Amygdala (tissue), 56 donors: ENCODE measurements around the gene IRAK1.

Experiments used
- DNase-seq, 56 donors: peaks; one replicate each; lab custom pipeline; 2025; lab: John Stamatoyannopoulos, UW

Gene IRAK1

DNA sequence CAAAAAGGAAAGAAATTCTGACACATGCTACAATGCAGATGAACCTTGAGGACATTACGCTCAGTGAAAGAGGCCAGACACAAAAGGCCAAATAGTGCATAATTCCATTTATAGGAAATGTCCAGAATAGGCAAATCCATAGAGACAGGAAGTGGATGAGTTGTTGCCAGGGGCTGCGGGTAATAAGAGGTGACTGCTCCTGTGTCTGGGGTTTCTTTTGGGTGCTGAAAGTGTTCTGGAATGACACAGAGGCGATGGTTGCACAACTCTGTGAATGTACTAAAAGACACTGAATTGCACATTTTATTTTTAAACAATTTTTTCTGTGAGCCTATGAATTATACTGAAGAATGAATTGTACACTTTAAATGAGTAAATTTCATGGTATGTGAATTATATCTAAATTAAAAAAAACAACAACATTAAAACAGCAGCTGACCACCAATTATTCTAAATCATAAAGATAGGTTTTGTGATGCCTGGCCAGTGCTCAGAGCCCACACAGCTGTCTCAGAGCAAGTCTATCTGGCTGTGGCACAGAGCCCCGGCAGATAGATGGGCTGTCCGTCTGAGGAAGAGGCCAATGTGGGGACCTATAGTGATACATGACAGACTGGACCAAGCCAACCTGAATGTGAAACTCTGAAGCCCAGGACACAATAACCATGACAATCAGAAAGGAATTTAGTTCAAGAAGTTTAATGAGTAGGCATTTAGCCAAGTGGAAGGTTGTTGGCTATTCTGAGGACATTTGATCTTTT lies 23.5 kb upstream of the IRAK1 start:
- DNase-seq = no peak

GRCh38 chrX:154040863-154041262 lies 21.2 kb upstream of the IRAK1 start:
- DNase-seq = no peak

- DNase-seq = no peak
These were observed 20.6 kb upstream of the IRAK1 start for GRCh38 chrX:154040307-154040756.

DNA sequence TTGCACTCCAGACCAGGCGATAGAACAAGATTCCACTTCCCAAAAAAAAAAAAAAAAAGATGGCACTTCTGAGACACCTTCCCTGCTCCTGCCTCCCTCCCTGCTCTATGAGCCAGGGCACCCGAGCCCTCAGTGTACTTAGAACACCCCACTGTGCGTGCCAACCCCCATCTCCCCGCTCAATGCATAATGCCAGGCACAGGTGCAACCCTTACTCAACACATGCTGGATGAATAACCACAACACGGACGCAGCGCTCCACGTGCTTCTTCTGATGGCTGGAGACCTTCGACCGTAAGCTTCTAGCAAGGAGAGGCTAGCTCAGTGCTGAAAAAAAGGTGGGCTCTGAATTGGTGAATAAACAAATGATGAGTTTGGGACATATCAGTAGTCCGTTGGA lies 19.9 kb upstream of the IRAK1 start:
- DNase-seq = no peak

DNA sequence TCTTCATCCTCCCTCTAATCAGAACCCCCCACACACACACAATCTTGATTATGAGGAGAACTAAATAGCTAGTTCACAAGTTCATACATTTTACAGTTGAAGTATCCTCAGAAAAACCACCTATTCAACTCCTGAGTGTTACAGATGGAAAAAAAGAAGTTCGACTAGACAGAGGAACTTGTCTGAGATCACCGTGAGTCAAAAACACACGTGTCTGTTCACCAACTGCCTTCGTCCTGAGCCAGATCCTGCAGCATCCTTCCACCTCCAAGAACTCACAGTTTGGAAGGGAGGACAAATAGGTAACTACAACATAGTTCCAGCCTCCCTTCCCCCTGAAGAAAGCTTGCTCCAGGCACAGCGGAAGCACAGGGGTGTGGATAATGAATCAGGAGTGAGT lies 19.0 kb upstream of the IRAK1 start:
- no peak for DNase-seq

DNA sequence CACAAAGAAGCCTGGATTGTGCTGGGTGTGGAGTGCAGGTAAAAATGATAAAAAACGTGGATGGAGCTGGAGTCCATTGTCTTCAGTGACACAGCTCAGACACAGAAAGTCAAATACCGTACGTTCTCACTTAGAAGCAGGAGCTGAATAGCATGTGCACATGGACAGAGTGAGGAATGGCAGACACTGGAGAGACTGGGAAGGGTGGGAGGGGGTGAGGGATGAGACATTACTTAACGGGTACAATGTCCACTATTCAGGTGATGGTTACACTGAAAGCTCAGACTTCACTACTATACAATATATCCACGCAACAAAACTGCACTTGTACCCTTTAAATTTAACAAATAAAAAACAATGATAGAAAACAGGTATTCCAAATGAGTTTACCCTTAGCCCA lies 18.1 kb upstream of the IRAK1 start:
- no peak for DNase-seq

- no peak for DNase-seq
These were observed 16.8 kb upstream of the IRAK1 start for GRCh38 chrX:154036513-154036912.

DNA sequence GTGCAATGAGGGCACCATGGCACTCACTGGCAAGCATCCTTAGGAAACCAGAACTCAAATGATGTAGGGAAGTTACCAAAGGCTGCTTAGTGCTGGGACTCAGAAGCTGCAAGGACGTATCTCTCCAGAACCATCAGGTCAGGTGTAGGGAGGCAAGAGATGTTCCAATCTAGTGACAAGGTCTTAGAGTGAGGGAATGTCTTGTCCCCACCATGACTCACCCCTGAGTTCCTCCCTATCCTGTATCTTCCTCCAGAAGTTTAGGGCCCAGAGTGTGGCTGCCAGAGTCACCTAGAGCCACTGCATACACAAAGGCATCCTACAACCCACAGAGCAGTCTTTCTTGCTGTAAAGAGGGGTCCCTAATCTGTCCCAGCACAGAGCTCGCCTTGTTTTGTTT lies 14.1 kb upstream of the IRAK1 start:
- DNase-seq = no peak

DNA sequence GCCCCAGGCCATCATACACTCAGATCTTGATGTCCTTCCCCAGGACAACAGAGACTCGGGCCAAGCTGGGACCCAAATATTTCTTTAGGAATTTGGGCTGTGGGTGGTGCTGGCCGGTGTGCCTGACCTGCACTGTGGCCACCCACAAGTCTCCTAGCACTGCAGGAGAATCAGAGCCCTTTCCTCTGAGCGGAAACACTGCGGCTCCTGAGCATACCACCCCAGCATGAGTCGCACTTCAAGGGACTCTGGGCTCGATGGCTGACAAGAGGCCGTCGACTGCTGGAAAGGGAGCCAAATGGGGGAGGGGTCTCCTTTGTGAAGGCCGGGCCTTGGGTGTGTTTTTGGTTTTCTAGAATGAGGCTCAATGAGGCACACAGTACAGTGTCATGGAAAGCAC lies 13.0 kb upstream of the IRAK1 start:
- no peak for DNase-seq

- DNase-seq = no peak
These were observed 12.5 kb upstream of the IRAK1 start for GRCh38 chrX:154032160-154032559.

DNA sequence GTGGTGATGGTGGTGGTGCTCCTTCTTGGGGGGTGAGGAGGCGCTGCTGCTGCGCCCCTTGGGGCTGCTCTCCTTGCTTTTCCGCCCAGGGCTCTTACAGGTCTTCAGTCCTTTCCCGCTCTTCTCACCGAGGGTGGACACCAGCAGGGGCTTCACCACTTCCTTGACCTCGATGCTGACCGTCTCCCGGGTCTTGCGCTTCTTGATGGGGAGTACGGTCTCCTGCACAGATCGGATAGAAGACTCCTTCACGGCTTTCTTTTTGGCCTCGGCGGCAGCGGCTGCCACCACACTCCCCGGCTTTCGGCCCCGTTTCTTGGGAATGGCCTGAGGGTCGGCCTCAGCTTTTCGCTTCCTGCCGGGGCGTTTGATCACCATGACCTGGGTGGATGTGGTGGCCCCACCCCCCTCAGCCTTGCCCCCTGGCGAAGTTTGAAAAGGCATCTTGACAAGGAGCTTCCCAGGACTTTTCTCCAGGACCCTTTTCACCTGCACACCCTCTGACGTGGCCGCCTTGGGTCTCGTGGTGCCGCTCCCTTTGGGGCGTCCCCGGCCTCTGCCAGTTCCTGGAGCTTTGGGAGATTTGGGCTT lies 11.1 kb upstream of the IRAK1 start:
- DNase-seq = no peak

DNA sequence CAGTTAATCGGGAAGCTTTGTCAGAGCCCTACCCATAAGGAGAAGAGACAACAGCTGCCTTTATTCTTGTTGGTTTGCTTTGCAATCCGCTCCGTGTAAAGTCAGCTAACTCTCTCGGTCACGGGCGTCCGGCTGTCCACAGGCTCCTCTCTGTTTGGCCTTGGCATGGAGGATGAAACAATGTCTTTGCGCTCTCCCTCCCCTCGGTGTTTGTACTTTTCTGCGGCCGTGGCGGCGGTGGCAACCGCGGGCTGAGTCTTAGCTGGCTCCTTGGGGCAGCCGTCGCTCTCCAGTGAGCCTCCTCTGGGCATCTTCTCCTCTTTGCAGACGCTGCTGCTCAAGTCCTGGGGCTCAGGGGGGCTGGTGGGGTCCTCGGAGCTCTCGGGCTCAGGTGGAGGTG lies 10.6 kb upstream of the IRAK1 start:
- peak in 12 of 56 donors; percentile 9 to 50 (median 24) for DNase-seq

DNA sequence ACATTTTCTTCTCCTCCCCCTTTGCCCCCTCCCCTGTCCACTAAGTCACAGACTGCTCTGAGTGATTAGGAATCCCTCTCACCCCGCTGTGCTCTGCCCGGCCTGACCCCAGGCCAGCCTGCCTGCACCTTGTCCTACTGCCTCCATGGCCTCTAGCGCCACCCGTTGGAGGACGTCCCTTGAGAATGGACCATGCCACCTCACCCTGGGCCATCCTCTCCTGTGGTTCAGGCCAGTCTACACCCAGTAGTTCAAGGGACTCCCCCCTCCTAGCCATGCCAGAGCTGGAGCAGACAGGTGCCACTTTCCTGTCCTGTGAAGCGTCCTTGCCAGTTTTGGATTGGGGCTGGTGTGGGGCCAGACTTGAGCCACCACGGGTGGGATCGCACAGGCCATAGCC lies 9.7 kb upstream of the IRAK1 start:
- no peak for DNase-seq

- DNase-seq = no peak
These were observed 8.9 kb upstream of the IRAK1 start for GRCh38 chrX:154028502-154029184.

DNA sequence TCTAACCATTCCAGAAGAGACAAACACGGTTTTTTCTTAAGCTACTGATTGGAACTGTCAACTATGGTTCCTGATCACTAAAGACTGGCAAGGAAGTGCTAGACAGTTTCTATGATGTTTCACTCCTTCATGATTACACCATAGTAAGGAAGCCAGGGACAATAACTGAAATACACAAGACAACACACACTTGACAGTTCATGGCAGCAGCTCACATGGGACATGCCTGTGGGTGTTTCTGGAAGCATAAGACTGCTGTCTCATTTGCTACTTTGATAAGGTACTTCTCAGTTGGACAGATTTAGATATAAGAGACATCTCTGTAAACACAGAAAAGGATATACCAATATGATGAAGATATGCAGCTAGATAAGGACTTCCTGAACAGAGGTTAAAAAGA lies 8.3 kb upstream of the IRAK1 start:
- no peak for DNase-seq

- no peak for DNase-seq
These were observed 7.3 kb upstream of the IRAK1 start for GRCh38 chrX:154027022-154027402.

GRCh38 chrX:154026136-154027021 lies 6.7 kb upstream of the IRAK1 start:
- DNase-seq = no peak

DNA sequence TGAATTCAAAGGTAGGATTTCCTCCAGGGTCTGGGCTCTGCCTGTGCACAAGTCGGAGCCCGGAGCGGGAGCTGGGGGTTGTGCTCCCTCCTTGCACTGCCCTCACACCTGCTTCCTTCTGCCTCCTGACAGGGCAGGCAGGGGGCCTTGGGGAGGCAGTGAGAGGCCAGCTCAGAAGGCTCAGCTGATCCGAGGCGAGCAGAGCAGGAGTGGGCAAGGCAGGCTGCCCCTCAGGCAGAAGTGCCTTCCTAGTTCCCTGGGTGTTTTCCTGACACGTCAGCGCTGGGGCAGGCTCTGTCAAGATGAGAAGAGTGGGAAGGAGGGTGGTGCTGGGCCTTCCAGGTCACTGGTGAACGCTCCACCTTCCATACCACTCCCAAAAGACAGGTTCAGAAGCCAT lies 5.5 kb upstream of the IRAK1 start:
- no peak for DNase-seq

GRCh38 chrX:154024271-154024670 lies 4.6 kb upstream of the IRAK1 start:
- no peak for DNase-seq

- DNase-seq = no peak
These were observed 3.7 kb upstream of the IRAK1 start for GRCh38 chrX:154023276-154024000.
